ENCODE results near the gene GSTM3.
"Not testable (repeated sequence)": the region's sequence is repeated elsewhere in the genome, so short reads cannot be mapped to it uniquely, and the experiment has no call there.

DNA sequence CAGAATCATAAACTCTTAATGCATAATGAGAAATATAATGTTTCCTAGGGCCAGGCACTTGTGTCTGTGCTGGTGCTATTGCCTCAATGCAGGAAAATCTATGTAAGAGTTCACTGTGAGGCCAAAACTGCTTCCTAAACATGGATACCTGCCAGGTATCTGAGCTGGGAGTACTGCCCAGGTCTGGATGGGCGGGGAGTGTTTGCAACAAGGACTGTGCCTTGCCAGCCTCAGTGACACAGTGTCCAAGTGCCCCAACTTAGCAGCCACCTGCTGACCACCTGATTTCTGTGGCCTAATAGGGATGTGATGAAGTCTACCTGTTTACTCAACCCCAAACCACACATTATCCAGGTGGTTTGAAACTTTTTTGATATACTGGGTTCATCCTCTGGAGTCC lies 55.4 kb downstream of the GSTM3 start:
- TF ChIP-seq, protein P1, sequence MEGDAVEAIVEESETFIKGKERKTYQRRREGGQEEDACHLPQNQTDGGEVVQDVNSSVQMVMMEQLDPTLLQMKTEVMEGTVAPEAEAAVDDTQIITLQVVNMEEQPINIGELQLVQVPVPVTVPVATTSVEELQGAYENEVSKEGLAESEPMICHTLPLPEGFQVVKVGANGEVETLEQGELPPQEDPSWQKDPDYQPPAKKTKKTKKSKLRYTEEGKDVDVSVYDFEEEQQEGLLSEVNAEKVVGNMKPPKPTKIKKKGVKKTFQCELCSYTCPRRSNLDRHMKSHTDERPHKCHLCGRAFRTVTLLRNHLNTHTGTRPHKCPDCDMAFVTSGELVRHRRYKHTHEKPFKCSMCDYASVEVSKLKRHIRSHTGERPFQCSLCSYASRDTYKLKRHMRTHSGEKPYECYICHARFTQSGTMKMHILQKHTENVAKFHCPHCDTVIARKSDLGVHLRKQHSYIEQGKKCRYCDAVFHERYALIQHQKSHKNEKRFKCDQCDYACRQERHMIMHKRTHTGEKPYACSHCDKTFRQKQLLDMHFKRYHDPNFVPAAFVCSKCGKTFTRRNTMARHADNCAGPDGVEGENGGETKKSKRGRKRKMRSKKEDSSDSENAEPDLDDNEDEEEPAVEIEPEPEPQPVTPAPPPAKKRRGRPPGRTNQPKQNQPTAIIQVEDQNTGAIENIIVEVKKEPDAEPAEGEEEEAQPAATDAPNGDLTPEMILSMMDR (IDR thresholded peaks at IDR 0.05): not testable (repeated sequence)
- TF ChIP-seq POLR2A (IDR thresholded peaks at IDR 0.05): not testable (repeated sequence)

All from body of pancreas (tissue), 4 donors.